HG03575 (cell line): ENCODE data around the gene CPXCR1.
"Not testable (repeated sequence)": the region's sequence is repeated elsewhere in the genome, so short reads cannot be mapped to it uniquely, and the experiment has no call there.

Experiments used
- ATAC-seq: cut with Tn5 transposase; IDR thresholded peaks from one replicate; pipeline ENCODE4 v1.9.1; 2021; ENCODE audit not compliant: unreplicated experiment, insufficient number of reproducible peaks, low FRiP score; ENCODE audit errors: extremely low read depth

Gene CPXCR1

GRCh38 chrX:88746925-88747324, at the start of gene CPXCR1:
CPXCR1 (plus strand) TSS chrX:88747225; CDS start chrX:88753415, 6,190 bp downstream.
- no peak for ATAC-seq

DNA sequence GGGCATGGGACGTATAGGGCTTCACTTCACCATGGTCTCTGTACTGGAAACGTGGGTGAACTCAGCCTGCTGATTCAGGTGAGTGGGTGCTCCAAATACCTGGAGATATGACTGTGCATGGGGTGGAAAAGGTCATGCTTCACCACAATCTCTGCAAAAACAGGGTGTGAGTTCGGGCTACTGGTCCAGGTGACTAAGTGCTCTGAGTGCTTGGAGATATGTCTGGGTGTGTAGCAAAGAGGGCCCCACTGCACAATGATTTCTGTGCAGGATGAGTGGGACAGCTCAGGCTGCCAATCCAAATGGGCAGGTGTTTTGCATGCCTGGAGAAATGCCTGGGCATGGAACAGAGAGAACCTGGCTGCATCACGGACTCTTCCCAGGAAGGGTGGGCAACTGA, 11.2 kb upstream of the CPXCR1 start:
- ATAC-seq: no peak

DNA sequence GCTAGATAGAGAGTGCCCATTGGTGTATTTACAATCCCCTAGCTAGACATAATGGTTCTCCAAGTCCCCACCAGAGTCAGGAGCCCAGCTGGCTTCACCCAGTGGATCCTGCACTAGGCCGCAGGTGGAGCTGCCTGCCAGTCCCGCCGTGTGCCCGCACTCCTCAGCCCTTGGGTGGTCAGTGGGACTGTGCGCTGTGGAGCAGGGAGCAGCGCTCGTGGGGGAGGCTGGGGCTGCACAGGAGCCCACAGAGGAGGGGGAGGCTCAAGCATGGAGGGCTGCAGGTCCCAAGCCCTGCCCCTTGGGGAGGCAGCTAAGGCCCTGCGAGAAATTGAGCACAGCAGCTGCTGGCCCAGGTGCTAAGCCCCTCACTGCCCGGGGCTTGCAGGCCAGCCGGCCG, 810 bp upstream of the CPXCR1 start:
- ATAC-seq: not testable (repeated sequence)

DNA sequence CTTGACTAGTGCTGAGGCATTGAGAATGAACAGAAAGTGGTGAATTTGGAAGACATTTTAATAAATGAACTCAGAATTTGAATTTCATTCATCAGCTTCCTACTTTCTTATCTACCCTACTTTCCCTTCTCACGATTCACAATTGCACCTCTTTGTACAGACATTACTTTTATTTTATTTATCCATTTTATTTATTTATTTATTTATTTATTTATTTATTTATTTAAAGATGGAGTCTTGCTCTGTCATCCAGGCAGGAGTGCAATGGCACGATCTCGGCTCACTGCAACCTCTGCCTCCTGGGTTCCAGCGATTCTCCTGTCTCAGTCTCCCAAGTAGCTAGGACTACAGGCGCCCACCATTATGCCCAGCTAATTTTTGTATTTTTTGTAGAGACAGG, 5.3 kb downstream of the CPXCR1 start:
- not testable (repeated sequence) for ATAC-seq

DNA sequence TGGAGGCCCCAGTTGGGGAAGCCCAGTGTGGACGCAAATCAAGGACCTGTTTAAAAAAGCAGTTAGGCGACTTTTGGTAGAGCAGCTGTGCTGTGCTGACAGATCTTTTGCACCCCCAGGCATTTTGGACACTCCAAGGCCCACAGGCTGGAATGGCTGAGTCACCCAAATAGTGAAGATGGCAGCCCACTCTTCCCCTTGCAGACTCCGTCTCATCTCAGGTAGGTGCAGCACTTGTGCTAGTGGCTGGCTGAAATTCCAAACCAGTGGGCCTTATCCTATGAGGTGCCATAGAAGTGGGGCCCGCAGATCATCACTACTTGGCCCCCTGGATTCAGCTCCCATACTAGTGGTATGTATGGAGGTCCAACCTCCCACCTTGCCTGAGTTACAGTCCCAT, 42.8 kb downstream of the CPXCR1 start:
- ATAC-seq: no peak
